ENCODE results near the gene MAP3K7CL.

DNA sequence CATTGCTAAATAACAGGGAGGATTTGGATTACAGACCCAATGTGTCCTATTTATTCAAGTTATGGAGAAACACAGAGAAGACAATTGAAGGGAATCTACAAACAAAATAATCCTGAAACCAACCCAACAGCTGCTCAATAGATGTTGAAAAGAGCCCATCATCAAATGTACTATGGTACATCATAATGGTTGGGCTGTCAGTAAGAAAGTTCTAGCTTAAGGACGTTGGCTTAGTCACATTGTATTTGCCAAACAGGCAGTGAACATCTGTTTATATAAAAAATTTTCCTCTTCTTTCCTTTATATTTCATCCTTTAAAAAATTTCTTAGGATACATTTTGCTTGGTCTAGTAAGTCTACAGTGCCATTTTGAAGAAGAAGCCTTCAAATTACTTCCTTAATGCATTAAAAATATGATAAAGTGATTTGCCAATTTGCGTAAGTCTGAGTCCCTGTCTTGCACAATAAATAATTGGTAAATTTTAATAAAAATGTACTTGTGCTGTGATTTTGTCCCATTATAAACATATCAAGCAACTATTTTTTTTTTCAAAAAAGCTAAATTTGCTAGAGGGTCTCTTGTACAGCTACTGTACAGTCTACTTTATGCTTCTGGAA is 14.4 kb downstream of the MAP3K7CL start:
- TF ChIP-seq, protein P1, sequence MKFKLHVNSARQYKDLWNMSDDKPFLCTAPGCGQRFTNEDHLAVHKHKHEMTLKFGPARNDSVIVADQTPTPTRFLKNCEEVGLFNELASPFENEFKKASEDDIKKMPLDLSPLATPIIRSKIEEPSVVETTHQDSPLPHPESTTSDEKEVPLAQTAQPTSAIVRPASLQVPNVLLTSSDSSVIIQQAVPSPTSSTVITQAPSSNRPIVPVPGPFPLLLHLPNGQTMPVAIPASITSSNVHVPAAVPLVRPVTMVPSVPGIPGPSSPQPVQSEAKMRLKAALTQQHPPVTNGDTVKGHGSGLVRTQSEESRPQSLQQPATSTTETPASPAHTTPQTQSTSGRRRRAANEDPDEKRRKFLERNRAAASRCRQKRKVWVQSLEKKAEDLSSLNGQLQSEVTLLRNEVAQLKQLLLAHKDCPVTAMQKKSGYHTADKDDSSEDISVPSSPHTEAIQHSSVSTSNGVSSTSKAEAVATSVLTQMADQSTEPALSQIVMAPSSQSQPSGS (IDR thresholded peaks at IDR 0.05; ENCODE audit: low read length), result no peak
- TF ChIP-seq POLR2A (IDR thresholded peaks at IDR 0.05; ENCODE audit: control extremely low read depth in 1 of 2, low read depth in 2 of 2, low read length in 2 of 2), result no peak
- TF ChIP-seq, protein P2, sequence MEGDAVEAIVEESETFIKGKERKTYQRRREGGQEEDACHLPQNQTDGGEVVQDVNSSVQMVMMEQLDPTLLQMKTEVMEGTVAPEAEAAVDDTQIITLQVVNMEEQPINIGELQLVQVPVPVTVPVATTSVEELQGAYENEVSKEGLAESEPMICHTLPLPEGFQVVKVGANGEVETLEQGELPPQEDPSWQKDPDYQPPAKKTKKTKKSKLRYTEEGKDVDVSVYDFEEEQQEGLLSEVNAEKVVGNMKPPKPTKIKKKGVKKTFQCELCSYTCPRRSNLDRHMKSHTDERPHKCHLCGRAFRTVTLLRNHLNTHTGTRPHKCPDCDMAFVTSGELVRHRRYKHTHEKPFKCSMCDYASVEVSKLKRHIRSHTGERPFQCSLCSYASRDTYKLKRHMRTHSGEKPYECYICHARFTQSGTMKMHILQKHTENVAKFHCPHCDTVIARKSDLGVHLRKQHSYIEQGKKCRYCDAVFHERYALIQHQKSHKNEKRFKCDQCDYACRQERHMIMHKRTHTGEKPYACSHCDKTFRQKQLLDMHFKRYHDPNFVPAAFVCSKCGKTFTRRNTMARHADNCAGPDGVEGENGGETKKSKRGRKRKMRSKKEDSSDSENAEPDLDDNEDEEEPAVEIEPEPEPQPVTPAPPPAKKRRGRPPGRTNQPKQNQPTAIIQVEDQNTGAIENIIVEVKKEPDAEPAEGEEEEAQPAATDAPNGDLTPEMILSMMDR (IDR thresholded peaks at IDR 0.05; ENCODE audit: control extremely low read depth in 1 of 3, insufficient read depth in 1 of 3, low read depth in 1 of 3, low read length in 3 of 3), result no peak
- TF ChIP-seq POLR2AphosphoS5 (IDR thresholded peaks at IDR 0.05; ENCODE audit: low read depth, low read length), result no peak
- no peak for TF ChIP-seq BRCA1 (IDR thresholded peaks at IDR 0.05; ENCODE audit: low read depth, low read length)
- TF ChIP-seq EZH2 (IDR thresholded peaks at IDR 0.05; ENCODE audit: low read depth, low read length, severe bottlenecking), result no peak
- no peak for TF ChIP-seq NANOG (IDR thresholded peaks at IDR 0.05; ENCODE audit: insufficient read depth, low read depth, low read length, poor library complexity, severe bottlenecking)
- TF ChIP-seq ZNF274 (IDR thresholded peaks at IDR 0.05; ENCODE audit: borderline replicate concordance, extremely low read depth, low read length), result no peak
- TF ChIP-seq RAD21 (IDR thresholded peaks at IDR 0.05 in 1 of 2, conservative IDR thresholded peaks at IDR 0.05 in 1 of 2; ENCODE audit: low read depth in 2 of 2, low read length in 2 of 2), result no peak
- TF ChIP-seq BACH1 (IDR thresholded peaks at IDR 0.05; ENCODE audit: low read length), result no peak
- no peak for TF ChIP-seq EP300 (IDR thresholded peaks at IDR 0.05; ENCODE audit: borderline replicate concordance in 1 of 2, low read depth in 2 of 2, low read length in 2 of 2)
- TF ChIP-seq JUND (IDR thresholded peaks at IDR 0.05; ENCODE audit: low read length), result no peak
- no peak for TF ChIP-seq YY1 (IDR thresholded peaks at IDR 0.05; ENCODE audit: low read depth, low read length)
